GM18502 (cell line): ENCODE data around the gene ABCC11.

Experiments used
- ATAC-seq: cut with Tn5 transposase; IDR thresholded peaks from one replicate; pipeline ENCODE4 v1.9.1; 2021; ENCODE audit warnings: mild to moderate bottlenecking; ENCODE audit not compliant: unreplicated experiment, poor library complexity

The ABCC11 gene

DNA sequence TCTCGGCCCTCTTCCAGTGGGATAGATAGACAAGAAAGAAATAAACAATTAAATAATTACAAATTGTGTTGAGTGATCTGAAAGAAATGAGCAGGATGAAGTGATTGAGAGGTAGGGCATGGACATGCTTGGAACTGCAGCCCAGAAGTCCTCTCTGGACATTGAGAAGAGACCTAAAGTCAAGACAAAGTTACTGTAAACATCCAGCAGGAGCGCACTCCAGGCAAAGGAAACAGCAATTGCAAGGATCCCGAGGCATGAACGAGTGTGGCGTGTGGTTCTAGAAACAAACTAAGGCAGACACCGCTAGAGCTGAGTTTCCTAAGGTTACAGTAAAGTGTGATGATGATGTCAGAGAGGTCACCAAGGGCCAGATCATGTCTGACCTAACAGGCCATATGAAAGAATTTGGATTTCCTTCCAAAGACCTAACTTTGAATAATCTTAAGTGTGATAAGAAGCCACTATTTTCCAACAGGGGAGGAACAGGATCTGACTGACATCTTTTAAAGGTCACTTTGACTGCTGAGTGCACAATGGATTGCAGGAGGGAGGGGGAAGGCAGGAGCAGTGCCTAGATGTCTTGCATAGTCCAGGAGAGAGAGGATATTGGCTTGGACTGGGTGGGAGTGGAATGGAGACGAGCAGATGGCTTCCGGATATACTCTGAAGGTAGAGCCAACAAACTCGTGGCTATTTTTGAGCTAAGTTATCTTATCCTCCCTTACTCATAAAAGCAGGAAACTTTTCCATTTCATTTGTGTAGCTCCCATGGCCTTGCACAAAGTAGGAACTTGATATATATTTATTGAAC is 110.6 kb downstream of the ABCC11 start:
- ATAC-seq, result no peak

DNA sequence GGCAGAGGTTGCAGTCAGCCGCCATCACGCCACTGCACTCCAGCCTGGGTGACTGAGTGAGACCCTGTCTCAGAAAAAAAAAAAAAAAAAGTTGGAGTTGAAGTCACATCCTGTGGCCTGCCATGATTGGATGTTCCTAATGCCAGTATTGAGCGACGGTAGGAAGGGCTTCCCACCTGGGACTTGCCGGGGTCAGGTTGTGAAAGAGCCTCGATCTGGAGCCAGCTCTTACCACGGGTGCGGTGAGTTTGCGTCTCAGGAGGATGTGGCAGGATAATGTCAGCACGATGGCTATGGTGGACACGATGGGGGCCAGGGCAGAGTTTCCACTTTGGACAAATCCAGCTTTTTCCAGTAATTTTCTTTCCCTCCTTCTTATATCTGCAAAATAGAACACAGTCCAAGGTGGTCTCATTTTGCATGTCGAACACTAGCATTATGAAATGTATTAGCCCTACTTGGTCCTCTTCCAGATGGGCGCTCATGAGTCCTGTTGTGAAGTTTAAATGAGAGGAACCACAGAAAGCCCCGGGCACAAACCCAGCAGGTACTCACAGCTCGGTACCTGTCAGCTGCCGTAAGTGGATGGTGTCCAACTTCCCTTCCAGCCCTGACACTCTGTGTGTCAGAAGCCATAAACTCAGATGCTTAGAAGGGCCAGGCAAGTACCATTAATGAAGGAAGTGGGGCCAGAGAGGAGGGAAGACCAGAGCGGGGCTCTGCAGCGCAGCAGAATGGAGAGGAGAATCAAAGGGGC is 113.7 kb downstream of the ABCC11 start:
- ATAC-seq, result no peak

DNA sequence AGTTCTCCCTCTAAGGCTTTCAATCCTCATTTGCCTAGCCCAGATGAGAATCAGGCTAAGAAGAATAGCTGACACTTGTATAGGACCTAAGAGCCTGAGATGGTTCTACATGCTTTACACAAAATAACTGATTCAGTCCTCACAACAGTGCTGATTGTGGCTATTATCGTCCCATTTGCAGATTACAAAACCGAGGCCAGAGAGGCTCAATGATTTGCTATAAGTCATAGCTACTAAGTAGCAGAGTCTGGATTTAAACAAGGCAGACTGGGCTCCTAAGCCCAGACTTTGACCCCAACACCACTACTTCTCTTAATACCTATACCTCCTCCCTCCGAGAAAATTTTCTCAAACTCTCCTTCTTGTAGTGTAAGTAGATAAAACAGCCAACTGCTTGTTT is 114.6 kb downstream of the ABCC11 start:
- no peak for ATAC-seq

DNA sequence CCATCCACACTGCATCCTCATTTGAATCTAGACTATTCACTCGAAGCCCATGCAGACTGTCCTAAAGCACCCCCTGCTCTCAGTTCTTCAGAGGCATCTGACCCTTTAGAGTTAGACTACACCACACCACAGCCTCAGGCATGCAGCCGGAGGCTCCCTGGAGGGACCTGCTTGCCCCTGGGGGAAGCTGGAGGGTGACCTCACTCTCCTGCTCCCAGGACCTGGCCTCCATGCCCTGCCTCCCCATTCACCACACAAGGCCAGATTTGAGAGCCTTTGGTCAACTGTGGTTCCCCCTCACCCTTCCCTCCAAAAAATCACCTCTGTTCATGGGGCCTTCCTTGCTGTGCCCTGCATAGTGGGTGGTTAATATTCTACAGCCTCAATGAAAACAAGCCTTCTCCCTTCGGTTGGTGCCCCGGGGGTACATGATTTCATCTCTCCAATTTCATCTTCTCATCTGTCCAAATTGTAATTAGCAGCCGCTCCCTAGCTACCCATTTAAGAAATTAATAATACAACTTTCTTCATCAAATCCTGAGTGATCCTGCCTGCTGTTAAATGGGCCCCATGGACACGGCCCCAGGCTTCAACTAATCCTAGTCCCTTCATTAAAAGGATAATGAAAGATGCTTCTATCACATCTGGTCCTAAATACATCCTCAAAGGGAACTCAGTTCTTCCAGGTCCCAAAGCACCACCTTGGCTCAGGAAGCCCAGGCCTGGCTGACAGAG is 116.0 kb downstream of the ABCC11 start:
- no peak for ATAC-seq

GRCh38 chr16:48129926-48130325 is 117.4 kb downstream of the ABCC11 start:
- ATAC-seq, result no peak

DNA sequence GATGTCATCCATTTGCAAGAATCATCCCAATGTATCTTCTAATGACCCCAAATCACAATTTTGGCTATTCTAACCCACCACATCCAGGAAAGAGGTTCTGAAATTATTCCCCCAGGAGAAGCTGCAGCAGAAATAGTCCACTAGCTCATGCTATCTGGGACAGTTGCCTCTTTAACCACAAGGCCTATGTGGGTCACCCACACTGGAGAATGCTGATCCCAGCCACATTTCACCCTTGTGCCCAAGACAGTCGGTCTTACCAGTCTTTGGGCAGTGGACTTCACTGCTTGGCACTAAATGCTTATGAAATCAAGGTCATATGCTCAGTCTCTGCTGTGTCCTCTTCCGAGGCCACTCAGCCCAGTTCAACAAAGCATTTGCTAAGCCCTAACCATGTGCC is 118.6 kb downstream of the ABCC11 start:
- no peak for ATAC-seq

DNA sequence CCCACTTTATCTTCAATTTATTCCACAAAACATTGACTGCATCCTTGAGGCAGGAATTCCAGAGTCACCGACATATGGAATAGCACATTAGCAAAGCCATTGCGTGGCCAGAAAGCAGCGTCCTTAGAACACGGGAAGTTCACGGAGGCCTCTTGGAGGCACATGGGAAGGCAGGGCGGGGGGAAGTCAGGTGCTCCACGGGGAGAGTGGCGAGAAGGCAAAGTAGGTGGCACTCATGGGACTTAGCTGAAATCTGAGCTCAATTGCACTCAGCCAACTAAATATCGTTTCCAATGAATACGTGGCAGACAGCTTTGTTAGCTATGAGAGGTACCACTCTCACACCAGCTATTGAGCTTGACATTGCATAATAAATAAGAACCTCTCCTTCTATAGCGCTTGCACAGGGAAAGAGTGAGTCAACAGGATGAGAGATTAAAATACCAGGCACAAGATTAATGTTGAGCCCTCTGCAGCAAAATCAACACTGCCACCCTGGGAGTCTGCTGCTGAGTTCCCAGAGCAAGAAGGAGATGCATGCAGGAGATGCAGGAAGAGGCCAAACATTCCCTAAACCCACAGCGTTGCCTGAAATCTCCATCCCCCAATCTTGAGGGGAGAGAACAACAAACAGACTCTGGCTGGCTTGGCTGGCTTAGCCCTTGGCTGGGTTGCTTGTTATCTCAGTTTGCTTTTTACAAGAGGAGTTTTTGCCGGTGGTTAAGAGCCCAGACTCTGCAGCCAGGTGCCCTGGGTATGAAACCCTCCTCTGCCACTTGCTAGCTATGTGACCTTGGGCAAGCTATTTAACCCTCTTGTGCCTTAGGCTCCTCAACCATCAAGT is 120.3 kb downstream of the ABCC11 start:
- no peak for ATAC-seq

- ATAC-seq, result no peak
These were observed 121.5 kb downstream of the ABCC11 start for GRCh38 chr16:48125888-48126287.

DNA sequence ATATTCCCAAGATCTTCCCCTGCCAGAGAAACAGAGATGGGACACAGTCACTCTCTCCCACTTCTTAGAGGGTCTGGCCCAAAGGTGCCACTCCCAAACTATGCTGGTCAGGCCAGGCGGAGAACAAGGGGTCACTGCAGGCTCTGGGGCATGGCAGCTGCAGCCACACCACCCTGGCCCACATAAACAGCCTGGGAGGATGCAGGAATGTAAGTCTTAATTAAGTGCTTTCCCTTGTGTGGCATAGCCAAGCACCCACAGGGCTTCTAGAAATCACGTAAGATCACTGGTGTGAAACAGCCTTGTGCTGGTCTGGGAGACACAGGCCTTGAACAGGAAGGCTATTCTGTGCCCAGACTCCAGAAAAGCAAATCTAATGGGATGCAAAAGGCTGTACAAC is 123.1 kb downstream of the ABCC11 start:
- ATAC-seq, result no peak

- peak; percentile 81 for ATAC-seq
These were observed 124.1 kb downstream of the ABCC11 start for GRCh38 chr16:48123104-48123788.

- no peak for ATAC-seq
These were observed 126.1 kb downstream of the ABCC11 start for GRCh38 chr16:48121276-48121675.

DNA sequence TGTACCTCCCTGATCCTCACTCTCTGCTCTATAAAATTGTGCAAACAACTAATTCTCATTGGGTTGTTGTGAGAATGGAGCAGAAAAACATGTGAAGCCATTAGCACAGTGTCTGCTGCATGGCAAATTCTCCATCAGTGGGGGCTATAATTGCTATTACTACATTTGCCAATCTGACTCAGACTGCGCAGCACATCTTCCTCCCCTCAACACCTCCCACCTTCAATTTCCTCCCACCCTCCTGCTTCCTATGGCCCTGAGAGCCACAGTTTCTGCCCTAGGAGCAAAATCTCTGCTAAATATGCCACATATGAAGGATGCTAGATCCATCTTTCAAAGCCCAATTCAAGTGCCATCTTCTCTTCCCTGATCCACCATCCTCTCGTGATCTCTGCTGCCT is 128.5 kb downstream of the ABCC11 start:
- no peak for ATAC-seq

- peak; percentile 84 for ATAC-seq
These were observed 129.9 kb downstream of the ABCC11 start for GRCh38 chr16:48117217-48118105.
